ENCODE measurements around the gene RNF223. TPM values are rescaled to one million over a fixed set of nuclear protein-coding genes. Genes with fewer than 3 reads are reported as not detected.

Gene RNF223
- polyA plus RNA-seq (2011; rRNA removed) (not detected in 2 replicates), polyA minus RNA-seq (2011; rRNA and poly(A)+ RNA removed) (not detected in 2 replicates)

DNA sequence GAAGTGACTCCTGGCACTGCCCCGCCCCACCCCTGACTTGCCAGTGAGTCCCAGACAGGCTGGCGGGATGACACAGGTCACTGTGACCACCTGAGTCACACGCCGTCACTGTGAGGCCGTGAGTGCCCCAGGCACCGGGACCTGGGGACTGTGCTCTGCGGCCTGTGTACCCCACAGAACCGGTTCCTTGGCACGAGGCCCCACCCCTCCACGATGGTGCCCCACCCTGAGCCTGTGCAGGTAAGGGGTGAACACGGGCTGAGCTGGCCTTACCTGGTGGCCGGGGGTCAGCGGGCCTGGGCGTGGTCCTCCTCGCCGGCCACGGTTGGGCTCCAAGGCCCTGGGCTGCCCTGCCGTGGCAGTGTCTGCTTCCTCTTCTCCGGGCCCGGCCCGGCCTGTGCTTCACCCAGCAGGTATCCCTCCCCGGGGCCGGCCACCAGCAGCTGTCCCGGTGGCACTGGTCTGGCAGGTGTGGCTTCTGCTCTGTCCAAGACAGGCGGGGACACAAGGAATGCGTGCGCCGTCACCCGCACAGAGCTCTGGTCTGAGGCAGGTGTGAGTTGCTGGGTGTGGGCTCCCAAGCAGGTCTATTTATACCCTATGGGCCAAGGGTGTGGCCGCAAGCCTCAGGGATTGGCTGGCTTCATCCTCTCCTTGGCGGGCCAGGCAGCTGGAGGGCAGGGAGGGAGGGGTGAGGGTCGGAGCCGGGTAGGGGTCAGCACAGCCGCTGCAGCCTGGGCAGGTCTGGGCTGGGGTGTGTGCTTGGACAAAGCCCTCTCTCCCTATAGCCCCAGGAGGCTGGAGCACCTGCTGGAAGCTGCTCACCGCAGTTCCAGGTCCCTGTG, at the start of gene RNF223:
TSS of gene RNF223 (minus strand) at position 564 of the 845 bp plus-strand sequence. CDS start 1,740 bp downstream, outside the sequence.
- ChIA-PET POLR2A (no interaction called here), CTCF (interaction anchor here (1.2 kb wide), 1 partner anchor 11 kb away, joined by 3 read pairs; no protein-coding TSS in a partner anchor)
- Histone ChIP-seq H3K27ac (ENCODE audit: low read depth, low read length) (no peak within 1 kb of the TSS), H3K9me3 (ENCODE audit: control insufficient read depth, insufficient read depth, low read length) (no peaks in the 10 kb centered on the region), H3K4me3 (ENCODE audit: low read depth, low read length) (no peak within 1 kb of the TSS), H3K27me3 (ENCODE audit: control insufficient read depth, insufficient read depth, low read length) (peaks cover 7% of the 10 kb centered on the region)
- TF ChIP-seq, protein P1, sequence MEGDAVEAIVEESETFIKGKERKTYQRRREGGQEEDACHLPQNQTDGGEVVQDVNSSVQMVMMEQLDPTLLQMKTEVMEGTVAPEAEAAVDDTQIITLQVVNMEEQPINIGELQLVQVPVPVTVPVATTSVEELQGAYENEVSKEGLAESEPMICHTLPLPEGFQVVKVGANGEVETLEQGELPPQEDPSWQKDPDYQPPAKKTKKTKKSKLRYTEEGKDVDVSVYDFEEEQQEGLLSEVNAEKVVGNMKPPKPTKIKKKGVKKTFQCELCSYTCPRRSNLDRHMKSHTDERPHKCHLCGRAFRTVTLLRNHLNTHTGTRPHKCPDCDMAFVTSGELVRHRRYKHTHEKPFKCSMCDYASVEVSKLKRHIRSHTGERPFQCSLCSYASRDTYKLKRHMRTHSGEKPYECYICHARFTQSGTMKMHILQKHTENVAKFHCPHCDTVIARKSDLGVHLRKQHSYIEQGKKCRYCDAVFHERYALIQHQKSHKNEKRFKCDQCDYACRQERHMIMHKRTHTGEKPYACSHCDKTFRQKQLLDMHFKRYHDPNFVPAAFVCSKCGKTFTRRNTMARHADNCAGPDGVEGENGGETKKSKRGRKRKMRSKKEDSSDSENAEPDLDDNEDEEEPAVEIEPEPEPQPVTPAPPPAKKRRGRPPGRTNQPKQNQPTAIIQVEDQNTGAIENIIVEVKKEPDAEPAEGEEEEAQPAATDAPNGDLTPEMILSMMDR (IDR thresholded peaks at IDR 0.05; ENCODE audit: low read depth, low read length): no peak
- DNase-seq (ENCODE audit: low read depth, low spot score): no peak

DNA sequence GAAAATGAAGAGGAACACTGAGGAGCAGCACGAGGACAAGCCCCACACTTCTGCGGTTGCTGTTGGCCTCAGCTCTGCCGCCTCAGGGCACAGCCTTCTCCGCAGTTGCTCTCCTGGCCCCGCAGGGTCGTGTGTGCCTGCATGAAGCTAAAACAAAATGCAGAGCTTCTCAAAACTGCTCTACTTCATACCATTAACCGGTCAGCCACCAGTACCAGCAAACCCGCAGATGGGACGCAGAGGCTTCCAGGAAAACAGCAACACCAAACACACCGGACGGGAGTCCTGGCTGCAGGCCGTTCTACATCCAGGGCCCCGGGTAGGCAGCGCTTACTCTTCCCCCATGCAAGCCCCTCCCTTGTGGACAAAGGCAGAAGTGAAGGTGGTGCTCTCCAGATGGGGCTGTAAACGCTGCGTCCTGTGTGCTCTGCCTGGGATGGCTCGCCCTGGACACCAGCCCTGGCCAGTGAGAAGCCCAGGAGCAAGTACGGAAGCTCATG, 48.9 kb upstream of the RNF223 start:
- Histone ChIP-seq H3K9me3 (ENCODE audit: control insufficient read depth, insufficient read depth, low read length) (peaks cover 8% of the 10 kb centered on the region), H3K27me3 (ENCODE audit: control insufficient read depth, insufficient read depth, low read length) (peaks cover 16% of the 10 kb centered on the region), H3K27ac (ENCODE audit: low read depth, low read length) (no peak overlapping the region), H3K4me3 (ENCODE audit: low read depth, low read length) (no peak overlapping the region)
- CTCF ChIA-PET: interaction anchor here (0.5 to 3.4 kb wide), 12 partner anchors 7 to 182 kb away, joined by 3 to 30 read pairs (median 5); partner anchors contain the start of gene SDF4
- POLR2A ChIA-PET: interaction anchor here (1.4 kb wide), 1 partner anchor 141 kb away, joined by 4 read pairs; no protein-coding TSS in a partner anchor
- TF ChIP-seq, protein P1 (IDR thresholded peaks at IDR 0.05; ENCODE audit: low read depth, low read length): no peak
- no peak for DNase-seq (ENCODE audit: low read depth, low spot score)

DNA sequence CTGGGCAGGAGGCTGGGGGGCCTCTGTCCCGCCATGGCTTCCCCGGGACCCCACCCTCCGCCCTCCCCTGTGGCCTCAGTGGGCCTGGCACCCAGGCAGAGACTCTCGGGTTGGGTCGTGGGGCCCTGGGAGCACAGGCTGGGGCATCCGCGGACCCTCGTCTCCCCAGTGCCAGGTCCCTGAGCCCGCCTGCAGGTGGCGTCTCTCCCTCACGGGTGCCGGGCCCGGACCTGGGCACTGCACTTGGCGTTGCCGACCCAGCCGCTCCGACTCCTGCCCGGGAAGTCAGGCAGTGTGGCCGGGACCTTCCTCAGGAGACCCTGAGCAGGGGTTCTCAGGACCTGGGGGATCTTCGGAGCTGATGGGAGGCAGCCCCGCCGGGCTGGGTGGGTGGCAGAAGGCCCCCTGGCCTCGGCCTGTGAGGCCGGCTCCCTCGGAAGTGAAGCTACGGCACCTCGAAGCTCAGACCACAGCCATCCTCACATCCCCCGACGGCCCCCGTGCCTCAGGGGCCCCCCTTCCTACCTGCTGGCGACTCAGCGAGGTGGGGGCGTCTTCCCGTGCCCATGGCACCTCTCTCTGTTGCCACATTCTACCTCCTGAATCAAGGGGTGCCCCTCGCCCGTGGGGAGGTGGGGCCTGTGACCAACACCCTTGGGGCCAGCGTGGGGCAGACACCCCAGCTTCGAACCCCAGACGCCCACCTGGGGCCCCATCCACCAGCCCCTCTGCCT, 48.1 kb upstream of the RNF223 start:
- peak overlapping the region; percentile 29; the same call in 1 of the 2 replicates for H3K4me3 ChIP-seq (ENCODE audit: low read depth, low read length)
- POLR2A ChIA-PET: interaction anchor here (1.0 to 1.4 kb wide), 2 partner anchors 142 to 170 kb away, joined by 3 to 4 read pairs; no protein-coding TSS in a partner anchor
- TF ChIP-seq, protein P1 (IDR thresholded peaks at IDR 0.05; ENCODE audit: low read depth, low read length): peak; percentile 87
- peaks cover 18% of the 10 kb centered on the region for H3K27me3 ChIP-seq (ENCODE audit: control insufficient read depth, insufficient read depth, low read length)
- peaks cover 8% of the 10 kb centered on the region for H3K9me3 ChIP-seq (ENCODE audit: control insufficient read depth, insufficient read depth, low read length)
- CTCF ChIA-PET: interaction anchor here (0.5 to 3.4 kb wide), 17 partner anchors 8 to 226 kb away, joined by 3 to 30 read pairs (median 4); partner anchors contain the start of gene SDF4
- DNase-seq (ENCODE audit: low read depth, low spot score): peak; percentile 27
- no peak overlapping the region for H3K27ac ChIP-seq (ENCODE audit: low read depth, low read length)

DNA sequence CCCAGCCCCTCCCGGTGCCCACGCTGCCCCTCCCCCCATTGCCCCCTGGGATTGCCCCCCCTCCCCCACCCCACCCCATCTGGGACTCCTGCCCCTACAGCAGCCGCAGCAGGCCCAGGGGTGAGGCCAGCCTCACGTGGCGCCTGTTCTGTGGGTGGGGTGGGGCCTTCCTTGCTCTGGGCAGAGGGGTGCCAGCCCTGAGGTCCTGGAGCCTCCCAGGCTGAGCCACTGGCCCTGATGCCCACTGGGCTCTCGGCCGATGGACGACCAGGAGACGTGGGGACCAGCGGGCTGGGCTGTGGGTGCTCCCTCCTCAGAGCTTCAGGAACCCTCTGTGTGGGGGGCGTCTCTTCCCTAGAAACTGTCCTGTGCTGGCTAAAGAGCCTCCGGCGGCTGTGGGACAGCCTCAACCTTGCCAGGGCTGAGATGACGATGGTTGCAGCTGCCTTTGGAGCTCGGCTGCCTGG, 47.5 kb upstream of the RNF223 start:
- Histone ChIP-seq H3K9me3 (ENCODE audit: control insufficient read depth, insufficient read depth, low read length) (peaks cover 8% of the 10 kb centered on the region), H3K27me3 (ENCODE audit: control insufficient read depth, insufficient read depth, low read length) (peaks cover 18% of the 10 kb centered on the region), H3K4me3 (ENCODE audit: low read depth, low read length) (peak overlapping the region; percentile 7; the same call in 1 of the 2 replicates), H3K27ac (ENCODE audit: low read depth, low read length) (no peak overlapping the region)
- ChIA-PET CTCF (interaction anchor here (0.6 to 3.4 kb wide), 11 partner anchors 9 to 227 kb away, joined by 3 to 30 read pairs (median 3); partner anchors contain the start of gene SDF4), POLR2A (interaction anchor here (1.0 to 1.4 kb wide), 2 partner anchors 143 to 170 kb away, joined by 3 to 4 read pairs; no protein-coding TSS in a partner anchor)
- TF ChIP-seq, protein P1 (IDR thresholded peaks at IDR 0.05; ENCODE audit: low read depth, low read length): no peak
- no peak for DNase-seq (ENCODE audit: low read depth, low spot score)
